HG03025 (cell line): ENCODE results near the gene PCDH9.

Experiments
- ATAC-seq: cut with Tn5 transposase; IDR thresholded peaks from one replicate; pipeline ENCODE4 v1.9.1; 2021; ENCODE audit warnings: mild to moderate bottlenecking, moderate library complexity; ENCODE audit not compliant: unreplicated experiment, low FRiP score

PCDH9 gene

GRCh38 chr13:66859934-66860877 lies 369.9 kb downstream of the PCDH9 start:
- ATAC-seq = no peak

- no peak for ATAC-seq
These were observed 371.1 kb downstream of the PCDH9 start for GRCh38 chr13:66859078-66859477.

- no peak for ATAC-seq
These were observed 372.0 kb downstream of the PCDH9 start for GRCh38 chr13:66858163-66858562.

GRCh38 chr13:66855131-66855530 lies 375.0 kb downstream of the PCDH9 start:
- no peak for ATAC-seq

GRCh38 chr13:66853564-66853963 lies 376.6 kb downstream of the PCDH9 start:
- ATAC-seq = no peak

- ATAC-seq = no peak
These were observed 380.4 kb downstream of the PCDH9 start for GRCh38 chr13:66849706-66850105.

- no peak for ATAC-seq
These were observed 382.6 kb downstream of the PCDH9 start for GRCh38 chr13:66847541-66847940.

- ATAC-seq = no peak
These were observed 384.7 kb downstream of the PCDH9 start for GRCh38 chr13:66845393-66845792.

- ATAC-seq = no peak
These were observed 385.2 kb downstream of the PCDH9 start for GRCh38 chr13:66844933-66845332.

- no peak for ATAC-seq
These were observed 387.4 kb downstream of the PCDH9 start for GRCh38 chr13:66842766-66843165.

GRCh38 chr13:66840621-66841020 lies 389.5 kb downstream of the PCDH9 start:
- no peak for ATAC-seq

- ATAC-seq = no peak
These were observed 392.9 kb downstream of the PCDH9 start for GRCh38 chr13:66837246-66837645.

- no peak for ATAC-seq
These were observed 395.0 kb downstream of the PCDH9 start for GRCh38 chr13:66835040-66835628.

- no peak for ATAC-seq
These were observed 399.0 kb downstream of the PCDH9 start for GRCh38 chr13:66830940-66831716.

- no peak for ATAC-seq
These were observed 400.3 kb downstream of the PCDH9 start for GRCh38 chr13:66829803-66830202.

- ATAC-seq = no peak
These were observed 403.7 kb downstream of the PCDH9 start for GRCh38 chr13:66826398-66826797.

- ATAC-seq = no peak
These were observed 408.6 kb downstream of the PCDH9 start for GRCh38 chr13:66821551-66821950.

- ATAC-seq = no peak
These were observed 418.7 kb downstream of the PCDH9 start for GRCh38 chr13:66811455-66811854.

- no peak for ATAC-seq
These were observed 420.7 kb downstream of the PCDH9 start for GRCh38 chr13:66809485-66809884.

GRCh38 chr13:66807251-66807650 lies 422.9 kb downstream of the PCDH9 start:
- ATAC-seq = no peak

GRCh38 chr13:66805657-66806056 lies 424.5 kb downstream of the PCDH9 start:
- no peak for ATAC-seq
